Superior temporal gyrus (tissue), 1 donor: ENCODE data around the gene F8.
"Not testable (repeated sequence)": the region's sequence is repeated elsewhere in the genome, so short reads cannot be mapped to it uniquely, and the experiment has no call there.

Experiments used
- DNase-seq: peaks from one replicate; pipeline ENCODE4 v3.0.0-alpha.2; 2016; ENCODE audit errors: extremely low spot score

F8 gene

DNA sequence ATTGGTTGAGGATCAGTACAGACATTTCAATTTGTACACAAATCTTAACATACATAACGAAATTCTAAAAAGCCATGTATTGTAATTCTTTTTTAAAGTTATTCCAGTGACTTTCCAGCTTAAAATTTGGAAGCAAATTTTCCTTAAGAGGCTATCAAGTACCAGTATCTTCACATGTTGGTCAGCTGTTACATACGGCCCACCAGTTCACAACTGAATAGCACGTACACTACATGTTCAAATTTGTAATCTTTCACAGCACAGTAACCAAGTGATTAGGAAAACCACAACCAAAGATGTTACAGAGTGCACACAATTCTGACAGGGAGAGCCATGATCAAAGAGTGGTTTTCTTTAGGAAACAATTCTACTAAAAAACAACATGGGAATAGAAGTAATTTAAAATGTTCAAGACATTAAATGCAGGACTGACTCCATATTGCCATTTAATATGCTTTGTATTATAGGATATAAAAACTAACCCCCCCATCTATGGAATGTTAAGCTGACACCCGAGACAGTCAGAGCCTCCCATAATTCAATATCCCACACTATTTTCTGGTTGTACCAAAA is 206.1 kb downstream of the F8 start:
- not testable (repeated sequence) for DNase-seq

DNA sequence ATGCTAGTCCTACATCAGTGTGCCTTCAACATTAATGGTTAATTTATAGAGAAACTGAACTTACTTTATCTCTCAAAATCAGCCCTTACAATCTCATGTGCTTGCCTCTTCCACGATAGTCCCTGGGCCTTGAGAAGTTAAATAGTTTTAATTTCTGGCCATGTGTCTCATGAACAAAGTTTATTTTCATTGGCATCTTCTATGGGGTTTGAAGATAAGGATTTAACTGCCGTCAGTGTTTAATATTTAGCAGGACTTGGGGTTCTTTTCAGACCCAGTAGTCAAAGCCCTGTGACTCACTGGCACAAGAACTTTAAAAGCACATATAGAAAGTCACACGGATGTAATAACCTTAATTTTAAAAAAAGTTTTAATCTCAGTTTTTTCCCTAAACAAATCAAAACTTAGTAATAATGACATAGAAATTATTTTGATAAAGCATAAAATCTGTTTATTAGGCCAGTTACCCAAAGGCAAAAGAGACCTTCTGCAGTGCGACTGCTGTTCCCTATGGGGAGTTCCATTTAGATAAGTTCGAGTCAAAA is 207.2 kb downstream of the F8 start:
- DNase-seq, result no peak

DNA sequence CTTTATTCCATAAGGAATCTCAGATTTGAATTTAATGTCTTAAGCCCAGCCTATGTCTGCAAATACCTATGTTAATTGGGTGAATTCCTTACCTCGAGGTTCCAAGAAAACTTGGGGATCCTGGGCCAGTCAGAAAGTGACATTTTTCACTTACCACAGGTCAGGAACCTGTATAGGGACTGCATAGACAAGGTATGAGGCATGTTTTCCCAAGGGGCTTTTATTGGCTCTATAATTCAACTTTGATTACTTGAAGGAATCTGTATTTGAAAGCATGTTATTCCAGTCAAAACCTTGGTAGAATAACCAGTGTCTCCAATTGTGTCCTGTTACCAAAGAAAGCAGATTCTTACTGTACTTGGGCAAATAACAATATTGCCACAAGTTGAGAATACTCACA is 208.7 kb downstream of the F8 start:
- DNase-seq, result no peak

DNA sequence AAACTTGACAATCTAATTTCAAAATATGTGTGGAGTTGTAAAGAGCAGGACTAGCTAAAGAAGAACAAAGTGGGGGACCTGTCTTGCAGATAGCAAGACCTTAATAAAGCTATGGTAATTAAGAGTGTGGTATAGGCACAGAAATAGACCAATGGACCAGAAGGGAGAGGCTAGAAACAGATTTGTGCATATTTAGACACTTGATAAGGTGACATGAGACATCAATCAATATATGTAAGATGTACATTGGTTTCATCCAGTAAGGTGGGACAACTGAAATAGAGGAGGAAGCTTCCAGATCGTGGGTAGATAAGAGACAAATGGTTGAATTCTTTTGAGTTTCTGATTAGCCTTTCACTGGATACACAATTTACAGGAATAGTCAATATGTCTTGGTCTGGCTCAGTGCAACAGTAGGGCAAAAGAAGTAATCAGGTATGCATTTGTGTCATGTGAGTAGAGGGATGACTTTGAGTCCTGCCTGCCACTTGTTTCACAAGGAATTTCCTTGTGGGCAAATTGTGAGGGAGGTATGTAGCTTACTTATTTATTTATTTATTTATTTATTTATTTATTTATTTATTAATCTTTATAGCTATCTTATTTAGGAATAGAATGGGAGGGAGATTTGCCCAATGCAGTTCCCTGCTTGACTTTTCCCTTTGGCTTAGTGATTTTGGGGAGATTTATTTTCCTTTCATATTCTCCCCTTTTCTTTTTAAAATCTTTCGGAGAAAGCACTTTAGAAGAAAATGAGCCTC is 210.0 kb downstream of the F8 start:
- no peak for DNase-seq

DNA sequence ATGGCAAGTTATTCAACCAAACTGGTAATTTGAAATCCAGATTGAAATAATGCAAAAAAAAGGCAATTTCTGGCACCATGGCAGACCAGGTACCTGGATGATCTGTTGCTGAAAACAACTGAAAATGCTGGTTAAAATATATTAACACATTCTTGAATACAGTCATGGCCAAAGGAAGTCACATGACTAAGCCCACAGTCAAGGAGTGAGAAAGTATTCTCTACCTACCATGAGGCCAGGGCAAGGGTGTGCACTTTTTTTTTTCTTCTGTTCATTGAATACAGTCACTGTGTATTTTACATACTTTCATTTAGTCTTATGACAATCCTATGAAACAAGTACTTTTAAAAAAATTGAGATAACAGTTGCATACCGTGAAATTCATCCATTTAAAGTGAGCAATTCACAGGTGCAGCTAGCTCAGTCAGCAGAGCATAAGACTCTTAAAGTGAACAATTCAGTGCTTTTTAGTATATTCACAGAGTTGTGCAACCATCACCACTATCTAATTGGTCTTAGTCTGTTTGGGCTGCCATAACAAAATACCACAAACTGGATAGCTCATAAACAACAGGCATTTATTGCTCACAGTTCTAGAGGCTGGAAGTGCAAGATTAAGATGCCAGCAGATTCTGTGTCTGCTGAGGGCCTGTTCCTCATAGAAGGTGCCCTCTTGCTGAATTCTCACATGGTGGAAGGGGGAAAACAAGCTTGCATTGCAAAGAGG is 212.4 kb downstream of the F8 start:
- no peak for DNase-seq

DNA sequence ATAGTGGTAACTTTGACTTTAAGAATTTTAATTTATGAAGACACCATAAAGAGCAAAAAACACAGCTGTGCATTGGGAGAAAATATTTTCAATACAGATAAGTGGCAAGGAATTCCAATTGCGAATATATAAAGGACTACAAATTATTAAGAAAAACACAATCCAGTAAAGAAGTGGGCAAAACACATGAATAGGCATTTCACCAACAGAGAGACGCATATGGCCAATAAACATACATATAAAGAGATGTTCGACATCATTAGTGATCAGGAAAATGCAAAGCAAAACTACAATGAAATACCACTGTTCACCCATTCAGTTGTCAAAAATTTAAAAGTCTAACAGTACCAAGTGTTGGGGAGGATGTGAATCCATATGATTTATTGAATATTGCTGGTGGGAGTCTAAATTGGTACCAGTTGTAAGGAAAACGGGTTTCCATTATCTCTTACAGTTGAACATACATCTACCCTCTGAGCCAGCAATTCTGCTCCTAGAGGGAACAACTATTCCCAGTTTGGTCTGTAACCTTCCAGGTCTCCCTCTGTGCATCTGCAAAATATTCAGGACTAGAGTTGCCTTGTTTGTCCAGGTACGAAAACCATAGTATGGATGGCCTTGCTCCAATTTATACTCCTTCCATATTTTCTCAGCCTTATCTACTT is 215.6 kb downstream of the F8 start:
- DNase-seq, result no peak

DNA sequence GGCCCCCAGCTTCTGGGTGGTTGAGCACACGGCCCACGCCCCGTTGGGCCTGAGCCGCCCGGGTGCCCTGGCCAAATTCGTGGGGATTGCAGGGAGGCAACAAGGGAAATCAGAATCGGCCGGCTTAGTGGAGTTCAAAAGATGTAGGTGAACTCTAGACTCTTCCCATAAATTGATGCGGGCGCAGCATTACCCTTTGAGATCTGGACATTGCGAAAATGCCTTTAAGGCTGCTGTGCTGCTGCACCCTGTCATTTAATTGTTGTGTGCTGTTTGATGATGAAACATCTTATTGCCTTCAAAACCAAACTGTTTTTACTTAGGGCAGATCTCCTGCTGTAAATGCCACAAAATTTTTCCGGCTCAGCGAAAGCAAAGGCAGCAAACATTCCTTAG is 216.8 kb downstream of the F8 start:
- peak; percentile 15 for DNase-seq

DNA sequence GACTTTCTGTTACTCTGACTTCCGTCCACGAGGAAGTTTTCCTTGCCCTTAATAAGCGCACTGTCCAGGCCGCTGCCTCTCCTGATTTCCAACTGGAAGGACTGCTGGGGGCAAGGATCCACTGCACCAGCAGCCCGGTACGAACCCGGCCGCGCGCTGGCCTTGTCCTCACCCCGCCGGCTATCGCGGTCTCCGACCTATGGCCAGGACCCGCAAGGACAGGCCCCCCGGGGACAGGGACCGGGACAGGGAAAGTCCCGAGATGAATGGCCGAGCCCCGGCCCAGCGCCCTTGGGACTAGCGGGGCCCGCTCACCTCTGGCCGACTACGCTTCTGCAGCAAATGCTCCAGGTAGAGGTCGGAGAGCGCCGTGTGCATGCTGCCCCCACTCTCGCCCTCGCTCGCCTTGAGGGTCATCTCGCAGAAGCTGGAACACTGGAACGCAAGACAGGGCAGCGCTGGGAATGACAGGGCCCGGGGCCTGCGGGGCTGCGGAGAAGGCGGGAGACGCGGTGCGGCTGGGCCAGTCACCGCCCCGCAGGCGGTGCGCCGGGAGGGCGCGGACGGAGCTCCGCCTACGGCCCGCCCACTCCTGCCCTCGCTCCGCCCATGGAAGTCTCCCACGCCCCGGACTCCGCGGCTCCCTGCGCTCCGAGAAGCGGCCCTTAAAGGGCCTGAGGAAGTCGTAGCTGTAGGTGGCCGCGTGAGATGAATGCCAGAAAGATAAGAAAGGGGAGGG is 217.4 kb downstream of the F8 start, which contains the start of gene MPP1:
Gene MPP1, minus strand, starts transcription at position 529 of the 739 bp plus-strand sequence. Its CDS starts 112 bp downstream, at position 417.
- DNase-seq, result peak; percentile 75

DNA sequence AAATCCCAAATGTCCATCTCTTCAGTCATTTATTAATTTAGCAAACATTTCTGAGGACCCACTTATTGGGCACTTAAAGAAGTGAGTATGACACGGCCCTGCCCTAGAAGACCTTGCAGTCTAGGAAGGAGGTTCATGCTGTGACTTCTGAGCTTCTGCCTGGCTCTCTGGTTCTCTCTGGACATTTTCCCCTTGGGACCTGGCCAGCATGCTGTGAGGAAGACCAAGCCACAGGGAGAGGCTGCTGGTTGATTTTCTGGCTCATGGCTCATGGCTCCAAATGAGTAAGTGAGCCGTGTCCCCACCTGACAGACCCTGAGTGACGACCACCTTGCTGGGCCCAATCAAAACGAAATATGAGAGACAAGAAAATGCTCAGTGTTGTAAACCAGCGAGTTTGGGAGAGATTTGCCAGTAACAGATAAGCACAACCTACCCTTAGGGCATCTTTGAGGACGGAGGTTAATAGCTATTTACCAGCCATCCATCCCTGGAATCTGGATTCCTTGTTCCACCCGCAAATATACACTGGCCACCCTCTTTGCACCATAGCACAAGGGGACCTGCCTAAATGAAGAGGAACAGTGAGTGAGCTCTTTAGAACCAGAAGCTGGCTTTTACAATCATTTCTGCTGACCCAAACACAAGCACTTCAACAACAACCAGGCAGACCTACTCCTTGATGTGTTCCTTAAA is 218.1 kb downstream of the F8 start:
- DNase-seq, result peak; percentile 8

DNA sequence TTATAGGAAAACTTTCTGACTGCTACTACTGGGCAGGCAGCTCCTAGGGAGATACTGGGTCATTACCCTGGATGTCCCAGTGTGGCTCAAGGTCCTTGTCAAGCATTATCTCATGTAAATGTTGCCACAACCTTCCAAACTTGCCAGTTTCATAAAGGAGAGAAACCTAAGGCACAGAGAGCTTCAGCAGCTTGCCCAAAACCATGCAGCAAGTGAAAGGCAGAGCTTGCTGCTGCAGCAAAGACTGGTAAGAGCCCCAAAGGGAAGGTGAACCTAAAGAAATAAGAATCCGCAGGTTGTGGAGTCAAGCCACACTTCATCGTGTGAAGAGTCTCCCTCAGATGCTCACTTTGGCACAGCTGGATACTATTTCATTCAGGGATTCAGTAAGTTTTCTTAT is 219.6 kb downstream of the F8 start:
- DNase-seq, result no peak

DNA sequence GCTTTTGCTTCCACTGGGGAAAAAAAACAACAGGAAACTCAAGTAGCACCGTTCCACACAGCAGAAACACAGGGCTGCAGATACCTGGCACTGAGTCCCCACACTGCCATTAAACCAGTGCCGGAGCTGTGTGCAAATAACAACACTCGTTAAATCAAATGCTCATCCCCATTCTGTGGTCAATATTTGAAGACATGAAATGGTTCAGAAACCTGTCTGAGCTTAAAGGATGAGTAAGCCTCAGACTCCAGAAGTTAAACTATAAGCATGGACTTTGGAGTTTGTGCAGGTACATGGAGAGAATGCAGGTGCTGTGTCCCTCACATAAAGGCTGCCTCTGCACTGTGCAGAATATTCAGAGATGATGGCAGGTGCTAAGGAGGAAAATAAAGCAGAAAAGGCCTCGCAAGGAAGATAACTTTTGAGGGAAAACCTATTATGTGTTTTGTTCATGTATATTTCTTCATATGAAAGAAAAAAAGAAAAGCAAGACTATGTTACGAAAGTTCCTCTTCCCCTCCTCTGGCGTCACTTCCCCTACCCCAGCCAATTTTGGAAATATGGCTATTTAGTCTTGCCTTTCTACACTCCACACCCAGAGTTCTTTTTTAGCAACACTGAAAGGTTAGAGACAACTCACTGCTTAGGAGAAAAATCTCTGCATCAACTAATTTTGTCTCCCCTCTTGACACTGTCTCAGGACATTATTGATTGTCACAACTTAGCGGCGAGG is 221.9 kb downstream of the F8 start:
- no peak for DNase-seq

DNA sequence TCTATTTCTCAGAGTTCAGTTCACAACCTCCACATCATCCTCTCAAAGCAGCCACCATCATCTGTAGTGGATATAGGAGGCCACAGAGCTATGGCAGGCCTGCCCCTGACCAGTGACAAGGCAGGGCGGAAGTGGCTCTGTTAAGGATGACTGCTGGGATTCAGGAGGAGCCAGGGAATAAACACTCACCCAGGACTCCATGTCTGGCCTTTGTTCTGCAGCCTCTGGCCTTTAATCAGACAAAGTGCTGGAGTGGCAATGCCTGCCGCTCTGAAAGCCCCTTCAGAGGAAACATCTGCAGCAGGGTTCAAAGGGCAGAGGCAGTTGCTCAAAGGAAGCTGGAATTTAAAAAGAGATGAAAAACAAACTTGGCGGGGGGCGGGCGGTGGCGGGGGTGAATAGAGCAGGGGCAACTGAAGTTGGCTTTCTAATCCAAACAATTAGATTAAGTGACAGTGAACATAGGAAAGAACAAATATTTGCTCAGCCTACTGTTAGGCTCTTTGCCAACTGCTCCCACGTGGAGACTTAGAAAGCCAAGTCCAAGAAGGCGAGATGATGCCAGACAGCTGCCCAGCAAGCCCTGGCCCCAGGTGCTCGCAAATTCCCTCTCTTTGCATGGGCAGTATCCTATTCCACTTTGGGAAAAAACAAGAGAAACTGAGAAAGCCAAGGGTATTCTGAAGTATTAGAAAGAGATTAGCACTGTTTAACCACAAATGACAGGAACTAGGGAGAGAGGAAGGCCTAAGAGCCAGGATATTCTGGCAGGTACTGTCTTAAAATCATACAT is 222.8 kb downstream of the F8 start:
- no peak for DNase-seq

DNA sequence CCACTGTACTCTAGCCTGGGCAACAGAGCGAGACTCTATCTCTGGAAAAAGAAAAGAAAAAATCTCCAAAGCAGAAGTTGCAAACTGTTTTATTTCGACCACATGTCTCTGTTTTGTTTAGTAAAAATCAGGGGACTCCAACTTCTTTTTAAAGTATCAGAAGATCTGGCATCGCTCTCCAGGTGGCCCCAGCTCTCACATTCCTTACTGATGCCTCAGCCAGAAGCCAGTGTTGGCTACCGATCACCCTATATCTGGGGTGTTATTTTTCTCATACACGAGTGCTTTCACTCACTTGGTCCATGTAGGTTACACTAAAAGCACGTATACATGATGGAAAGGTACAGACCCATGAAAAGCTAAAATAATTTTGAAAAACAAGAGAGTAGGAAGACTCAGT is 225.5 kb downstream of the F8 start:
- no peak for DNase-seq

DNA sequence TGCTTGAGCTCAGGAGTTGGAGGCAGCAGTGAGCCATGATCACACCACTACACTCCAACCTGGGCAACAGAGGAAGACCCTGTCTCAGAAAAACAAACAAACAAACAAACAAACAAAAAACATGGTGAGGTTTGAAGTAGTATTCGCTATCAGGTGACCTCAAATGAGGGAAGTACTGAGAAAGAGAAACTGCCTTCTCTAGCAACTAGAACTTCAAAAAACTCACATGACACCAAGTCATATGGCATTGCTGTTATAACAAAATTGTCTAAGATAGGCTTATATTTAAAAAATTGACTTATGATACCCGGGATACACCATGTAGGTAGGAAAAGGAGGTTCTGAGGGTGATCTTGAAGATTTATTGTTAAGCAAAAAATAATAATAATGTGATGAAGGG is 227.5 kb downstream of the F8 start:
- no peak for DNase-seq

DNA sequence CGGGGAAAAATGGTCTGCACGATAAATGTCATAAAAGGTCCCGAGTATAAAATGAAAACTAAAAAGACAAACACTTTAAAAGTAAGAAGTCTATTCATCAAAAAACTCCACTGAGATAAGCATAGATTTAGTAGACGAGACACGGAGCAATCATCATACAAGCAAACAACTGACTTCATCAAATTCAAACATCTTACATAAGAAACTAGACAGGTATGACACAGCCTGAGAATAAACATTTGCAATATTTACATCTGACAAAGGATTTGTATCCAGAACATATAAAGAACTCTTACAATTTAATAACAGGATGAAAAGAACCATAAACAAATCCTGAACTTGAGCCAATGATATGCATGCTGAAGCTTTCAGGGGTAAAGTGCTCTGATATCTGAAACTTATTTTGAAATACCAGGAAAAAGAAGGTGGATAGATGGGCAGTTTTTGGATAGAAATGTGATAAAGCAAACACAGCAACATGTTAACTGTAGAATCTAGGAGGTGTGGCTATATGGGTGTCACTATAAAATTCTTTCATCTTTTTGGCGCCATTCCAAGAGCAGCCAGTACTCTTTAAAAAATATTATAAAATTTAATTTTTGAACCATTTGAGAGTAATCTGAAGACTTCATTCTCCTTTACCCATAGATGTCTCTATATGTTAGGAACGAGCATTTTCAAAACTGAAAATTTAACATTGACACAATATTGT is 229.3 kb downstream of the F8 start:
- no peak for DNase-seq

DNA sequence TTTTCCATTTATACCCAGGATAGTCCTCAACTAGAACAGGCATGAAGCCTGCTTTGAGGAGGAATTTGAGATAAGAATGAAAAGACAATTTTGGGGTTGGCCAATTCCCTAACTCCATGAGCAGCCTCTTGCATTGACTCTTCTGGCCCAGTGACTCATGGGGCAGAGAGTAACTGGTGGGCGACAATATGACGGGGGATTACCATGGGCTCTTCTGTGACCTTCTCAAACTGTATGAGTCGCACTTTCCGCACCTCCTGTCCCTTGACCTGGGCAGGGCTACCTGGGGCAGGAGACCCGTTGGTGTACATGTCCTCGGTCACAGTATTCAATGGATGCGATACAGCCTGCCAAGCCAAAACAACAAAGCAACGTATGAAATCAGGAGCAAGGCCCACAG is 230.6 kb downstream of the F8 start:
- no peak for DNase-seq

DNA sequence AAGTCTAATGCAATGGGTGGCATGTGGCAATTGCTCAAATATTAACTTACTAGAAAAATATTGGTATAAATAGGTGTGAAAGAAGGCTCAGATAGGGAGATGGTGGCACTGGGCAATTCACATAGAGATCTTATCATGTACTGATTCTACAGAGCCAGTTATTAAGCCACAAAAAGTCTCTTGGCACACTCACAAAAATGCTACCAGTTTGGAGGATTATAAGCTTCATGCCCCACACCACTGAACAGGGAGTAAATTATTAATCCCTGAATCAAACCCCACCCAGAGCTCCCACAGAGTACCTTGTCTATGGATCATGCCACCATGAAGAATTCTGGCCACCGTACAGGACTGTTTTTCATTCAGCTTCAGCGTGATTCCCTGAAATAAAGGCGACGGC is 231.1 kb downstream of the F8 start:
- DNase-seq, result no peak
